AG20443 (cell line): ENCODE measurements around the gene EPB41.
A peak's percentile ranks its signal among the peaks of the same experiment; 100 is the strongest.

ENCODE experiments used
- DNase-seq: peaks from one replicate; pipeline ENCODE4 v3.0.0; 2012; ENCODE audit warnings: low spot score, mixed read lengths

Gene EPB41

DNA sequence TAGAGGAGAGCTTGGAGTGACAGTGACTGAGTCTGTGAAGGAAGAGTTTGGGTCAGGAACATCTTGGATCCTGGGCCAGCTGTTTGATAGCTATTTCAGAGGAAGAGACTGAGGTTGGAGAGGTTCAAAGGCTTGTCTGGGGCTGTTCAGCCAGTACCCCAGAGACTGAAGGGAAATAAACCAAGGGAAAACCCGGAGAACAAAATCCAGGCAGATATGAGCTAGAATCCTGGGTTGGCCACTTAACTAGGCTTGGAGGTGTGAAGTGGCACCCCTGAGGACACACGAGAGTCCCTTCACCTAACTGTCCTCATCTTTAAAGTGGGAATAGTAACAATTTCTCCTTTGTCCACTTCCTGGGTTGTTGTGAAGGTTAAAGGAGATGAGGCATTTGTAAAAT lies 23.1 kb upstream of the EPB41 start:
- no peak for DNase-seq

DNA sequence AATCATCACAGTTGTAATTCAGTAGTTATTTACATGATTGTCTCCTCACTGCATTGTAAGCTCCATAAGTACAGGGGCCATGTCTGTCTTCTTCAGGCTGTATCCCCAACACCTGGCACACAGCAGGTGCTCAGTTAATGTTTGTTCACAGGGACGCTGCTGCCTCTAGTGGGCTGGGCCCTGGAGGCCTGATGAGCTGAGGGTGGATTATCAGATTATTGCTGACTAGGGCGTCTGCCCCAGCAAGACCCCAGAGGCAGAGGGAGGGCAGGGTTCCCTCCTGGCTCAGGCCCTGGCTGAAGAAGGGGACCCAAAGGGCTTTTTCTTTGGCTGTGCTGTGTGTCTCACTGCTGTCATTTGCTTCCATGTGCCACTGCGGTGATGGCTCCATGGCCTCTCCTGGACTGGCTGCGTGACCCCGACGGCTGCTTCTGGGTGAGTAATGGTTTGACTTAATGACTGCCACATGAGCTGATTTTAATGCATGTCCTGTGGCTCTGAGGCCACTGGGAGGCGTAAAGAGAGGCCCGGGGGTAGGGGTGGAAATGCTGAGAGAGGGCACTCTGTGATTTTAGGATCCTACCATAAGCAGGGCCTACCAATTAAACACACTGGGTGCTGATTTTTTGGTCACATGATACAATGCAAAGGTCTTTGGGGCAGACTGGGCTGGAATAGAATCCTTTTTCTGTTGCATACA lies 20.8 kb upstream of the EPB41 start:
- peak; percentile 87 for DNase-seq

DNA sequence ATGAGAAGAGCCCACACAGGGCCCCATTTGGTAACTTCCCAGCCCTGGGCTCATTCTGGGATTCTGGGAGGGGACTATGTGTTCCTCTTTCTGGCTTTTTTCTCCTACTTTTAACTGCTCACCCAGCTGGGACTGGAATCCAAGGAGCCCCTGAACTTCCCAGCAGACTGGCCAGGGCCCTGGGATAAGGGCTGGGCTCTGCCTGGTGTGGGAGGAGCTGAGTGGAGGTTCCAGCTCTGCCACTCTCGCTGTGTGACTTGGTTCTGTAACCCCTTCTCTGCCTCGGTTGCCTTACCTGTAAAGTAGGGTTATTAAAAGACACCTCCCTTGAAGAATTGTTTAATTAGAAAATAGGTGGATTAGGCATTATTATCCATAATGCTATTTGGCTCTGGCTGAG lies 19.6 kb upstream of the EPB41 start:
- no peak for DNase-seq

DNA sequence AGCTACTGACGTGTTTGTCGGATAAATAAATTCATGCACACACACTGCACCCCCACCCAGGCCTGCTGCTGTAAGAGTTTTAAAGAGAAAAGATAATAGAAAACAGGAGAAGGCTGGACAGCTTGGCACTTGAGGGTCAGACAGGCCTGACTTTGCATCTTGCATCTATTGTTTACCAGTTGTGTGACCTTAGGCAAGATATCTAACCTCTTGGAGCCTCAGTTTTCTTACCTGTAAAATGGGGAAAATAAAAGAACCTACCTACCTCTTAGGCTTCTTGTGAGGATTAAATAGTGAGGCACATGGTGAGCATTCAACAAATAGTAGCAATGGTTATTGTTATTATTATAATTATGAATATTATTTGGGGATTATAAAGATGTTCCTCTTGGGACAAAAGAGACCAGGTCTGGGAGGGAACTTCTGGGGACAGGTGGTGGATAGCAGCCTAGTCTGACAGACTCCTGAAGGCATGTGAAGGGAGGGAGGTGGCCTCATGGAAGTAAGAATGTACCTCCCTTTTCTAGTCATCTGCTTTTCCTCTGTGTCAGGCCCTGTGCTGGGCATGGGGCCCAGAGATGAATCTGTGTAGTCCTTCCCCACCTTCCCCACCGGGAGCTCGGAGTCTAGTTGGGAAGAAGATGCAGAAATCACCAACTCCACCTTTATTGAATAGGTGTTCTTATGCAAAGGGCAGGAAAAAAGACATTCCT lies 18.3 kb upstream of the EPB41 start:
- peak; percentile 45 for DNase-seq

DNA sequence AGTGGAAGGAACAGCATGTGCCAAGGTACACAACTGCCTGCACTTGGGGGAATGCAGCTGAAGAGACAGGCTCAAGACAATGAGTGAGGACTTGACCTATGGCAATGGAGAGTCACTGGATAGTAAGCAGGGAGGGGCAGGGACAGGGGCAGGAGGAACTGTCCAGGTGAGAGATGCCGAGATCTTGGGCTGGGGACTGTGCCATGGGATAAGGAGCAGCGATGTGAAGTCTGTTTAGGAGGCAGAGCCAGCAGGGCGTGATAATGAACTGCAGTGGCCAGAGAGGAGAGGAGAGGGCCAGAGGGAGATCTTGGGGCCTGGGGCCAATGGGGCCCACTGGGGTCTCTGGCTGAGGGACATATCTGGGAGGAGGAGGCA lies 17.8 kb upstream of the EPB41 start:
- no peak for DNase-seq

DNA sequence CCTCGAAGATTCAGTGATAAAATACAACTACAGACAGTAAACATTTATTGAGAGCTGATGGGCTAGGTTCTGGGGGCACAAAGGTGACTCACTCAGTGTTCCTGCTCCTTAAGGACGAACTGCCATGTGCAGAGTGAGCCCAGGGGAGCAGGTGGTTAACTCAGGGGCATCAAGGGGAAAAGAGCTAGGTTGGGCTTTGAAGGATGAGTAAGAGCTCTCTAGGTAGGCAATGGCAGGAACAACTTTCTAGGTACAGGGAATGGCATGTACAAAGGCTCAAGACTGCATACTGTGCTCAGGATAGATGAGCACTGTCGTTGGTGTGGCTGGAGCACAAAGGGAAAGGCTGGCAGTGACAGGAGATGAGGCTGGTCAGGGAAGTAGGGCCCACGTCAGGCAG lies 16.6 kb upstream of the EPB41 start:
- DNase-seq = no peak

DNA sequence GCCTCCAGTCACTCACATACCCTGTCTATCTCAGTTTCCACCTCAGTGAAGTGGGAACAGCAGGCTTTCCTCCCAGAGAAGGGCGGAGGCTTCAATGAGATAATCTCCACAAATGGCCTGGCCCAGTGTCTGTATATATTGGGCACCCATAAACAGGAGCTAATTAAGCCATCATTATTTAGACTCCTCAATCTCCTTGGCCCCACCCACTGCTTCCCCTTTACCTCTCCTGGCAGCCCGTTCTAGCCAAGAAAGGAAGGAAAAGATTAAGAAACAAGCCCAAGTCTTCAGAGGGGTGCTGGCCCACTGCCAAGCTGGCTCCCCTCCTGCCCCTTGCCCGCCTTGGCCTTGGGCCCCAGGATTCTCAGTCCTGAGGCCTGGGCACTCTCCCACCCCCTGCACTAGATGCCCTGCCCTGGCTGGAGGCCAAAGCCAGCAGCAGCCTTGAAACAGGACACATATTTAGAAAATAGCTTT lies 15.9 kb upstream of the EPB41 start:
- DNase-seq = no peak

DNA sequence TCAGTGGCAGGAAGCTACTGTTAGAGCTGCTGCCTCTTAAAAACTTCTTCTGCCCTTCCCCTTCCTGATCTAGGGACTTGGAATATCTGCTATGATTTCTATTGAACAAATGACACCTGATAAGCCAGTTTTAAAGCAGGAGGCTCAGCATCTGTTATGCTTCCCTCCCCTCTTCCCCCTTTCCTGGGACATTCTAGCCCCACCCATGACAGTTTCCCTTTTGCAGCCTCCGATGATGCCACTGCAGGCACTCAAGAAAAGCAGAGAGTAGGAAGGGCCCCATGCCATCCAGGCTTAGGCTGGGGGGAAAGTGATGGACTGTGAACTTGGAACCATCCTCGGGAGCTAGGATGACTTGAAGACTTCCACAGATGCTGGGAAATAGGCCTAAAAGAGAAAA lies 15.1 kb upstream of the EPB41 start:
- DNase-seq = no peak

DNA sequence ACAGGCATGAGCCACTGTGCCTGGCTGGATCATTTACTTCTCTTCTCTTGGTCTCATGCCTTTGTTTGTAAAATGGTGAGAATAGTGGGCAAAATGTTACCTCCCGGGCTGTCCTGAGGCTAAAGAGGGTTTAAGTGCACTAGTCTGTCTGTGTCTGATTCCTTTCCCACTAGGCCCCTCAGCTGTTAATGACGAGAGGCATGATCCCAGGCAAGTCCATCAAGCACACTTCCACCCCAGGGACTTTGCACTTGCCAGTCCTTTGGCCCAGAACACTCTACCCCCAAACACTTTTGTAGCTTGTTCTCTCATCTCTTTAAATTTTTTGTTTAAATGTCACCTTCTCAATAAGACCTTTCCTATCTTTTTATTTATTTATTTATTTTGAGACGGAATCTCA lies 13.8 kb upstream of the EPB41 start:
- DNase-seq = no peak

DNA sequence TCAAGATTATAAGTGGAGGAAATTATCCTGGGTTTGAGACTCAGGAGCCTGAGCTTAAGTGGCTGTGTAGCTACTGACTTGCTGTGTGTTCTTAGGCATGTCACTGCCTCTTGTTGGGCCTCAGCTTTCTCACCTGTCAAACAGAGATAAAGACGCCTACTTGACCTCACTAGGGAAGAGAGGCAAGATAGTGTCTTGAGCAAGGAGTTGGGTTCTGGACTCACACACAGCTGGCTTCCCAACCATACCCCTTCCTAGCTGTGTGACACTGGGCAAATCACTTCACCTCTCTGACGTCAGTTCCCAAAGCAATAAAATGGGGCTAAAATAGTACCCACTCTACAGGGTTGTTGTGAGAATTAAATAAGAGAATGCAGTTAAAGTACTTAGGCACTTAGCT lies 11.6 kb upstream of the EPB41 start:
- DNase-seq = no peak

DNA sequence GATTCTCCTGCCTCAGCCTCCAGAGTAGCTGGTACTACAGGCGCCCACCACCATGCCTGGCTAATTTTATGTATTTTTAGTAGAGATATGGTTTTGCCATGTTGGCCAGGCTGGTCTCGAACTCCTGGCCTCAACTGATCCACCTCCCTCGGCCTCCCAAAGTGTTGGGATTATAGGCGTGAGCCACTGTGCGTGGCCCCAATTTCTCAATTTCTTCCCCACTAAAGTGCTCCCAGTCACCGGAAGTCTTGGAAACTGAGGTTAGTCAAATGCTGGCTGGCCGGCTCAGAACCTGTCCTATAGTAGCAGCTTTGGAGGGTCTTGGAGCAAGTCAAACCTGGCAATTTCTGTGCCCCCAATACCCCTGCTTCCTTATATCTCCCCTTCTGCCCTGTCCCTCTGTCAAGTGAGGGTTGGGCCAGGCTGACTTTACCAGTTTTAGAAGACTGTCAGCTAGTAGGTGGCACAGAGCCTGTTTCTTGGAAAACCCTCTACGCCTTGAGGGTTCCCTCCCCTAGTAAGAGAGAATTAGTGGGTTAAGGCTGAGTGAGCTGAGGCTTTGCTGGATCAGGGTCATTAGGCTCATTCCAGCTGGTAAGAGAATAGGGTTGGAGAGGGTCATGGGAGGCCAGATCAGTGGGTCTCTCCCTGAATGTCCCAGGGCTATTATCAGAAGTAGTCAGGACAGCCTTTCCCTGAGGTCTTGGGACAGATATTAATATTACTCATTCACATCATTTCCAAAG lies 8.3 kb upstream of the EPB41 start:
- DNase-seq = no peak

DNA sequence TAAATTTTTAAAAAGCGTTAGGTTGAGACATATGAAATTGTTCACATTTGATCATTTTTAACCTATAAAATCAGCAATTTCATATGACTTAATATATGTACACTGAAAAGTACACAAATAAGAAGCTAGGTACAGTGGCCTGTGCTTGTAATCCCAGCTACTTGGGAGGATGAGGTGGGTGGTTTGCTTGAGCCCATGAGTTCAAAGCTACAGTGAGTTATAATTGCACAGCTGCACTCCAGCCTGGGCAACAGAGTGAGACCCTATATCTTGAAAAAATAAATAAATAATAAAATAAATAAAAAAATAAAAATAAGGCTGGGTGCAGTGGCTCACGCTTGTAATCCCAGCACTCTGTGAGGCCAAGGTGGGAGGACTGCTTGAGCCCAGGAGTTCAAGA lies 5.2 kb upstream of the EPB41 start:
- no peak for DNase-seq

DNA sequence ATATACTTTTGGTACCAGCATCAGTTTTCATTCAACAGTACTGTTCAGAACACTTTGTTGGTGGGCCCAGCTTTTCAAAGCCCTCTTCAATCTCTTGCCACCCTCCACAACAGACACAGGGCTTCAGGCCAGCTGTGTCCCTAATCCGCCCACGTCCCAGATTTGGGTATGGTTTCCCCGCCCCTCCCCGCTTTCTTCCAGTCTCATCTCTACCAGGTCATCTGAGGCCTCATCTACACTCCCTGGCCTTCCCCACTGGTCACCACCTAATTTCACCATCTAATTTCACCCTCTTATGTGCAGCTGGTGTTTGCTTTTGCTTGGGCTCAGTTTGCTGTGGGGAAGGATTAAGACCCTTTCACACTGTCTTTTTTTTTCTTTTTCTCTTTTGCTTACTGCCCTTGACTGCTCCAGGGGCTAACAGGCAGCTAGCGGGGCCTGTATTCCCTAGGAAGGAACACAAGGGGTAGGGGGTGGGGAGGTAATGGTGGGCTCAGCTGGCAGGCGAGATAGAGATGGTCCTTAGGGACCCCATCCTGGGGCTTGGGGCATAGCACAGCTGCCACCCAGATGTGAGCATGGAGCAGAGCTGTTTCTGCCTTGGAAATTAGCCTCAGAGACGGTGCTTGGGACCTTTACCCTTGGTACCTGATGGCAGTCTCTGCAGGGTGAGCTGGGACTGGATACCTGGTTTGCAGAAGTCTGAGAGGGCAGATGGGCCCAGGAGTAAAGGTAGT lies 3.8 kb upstream of the EPB41 start:
- no peak for DNase-seq

DNA sequence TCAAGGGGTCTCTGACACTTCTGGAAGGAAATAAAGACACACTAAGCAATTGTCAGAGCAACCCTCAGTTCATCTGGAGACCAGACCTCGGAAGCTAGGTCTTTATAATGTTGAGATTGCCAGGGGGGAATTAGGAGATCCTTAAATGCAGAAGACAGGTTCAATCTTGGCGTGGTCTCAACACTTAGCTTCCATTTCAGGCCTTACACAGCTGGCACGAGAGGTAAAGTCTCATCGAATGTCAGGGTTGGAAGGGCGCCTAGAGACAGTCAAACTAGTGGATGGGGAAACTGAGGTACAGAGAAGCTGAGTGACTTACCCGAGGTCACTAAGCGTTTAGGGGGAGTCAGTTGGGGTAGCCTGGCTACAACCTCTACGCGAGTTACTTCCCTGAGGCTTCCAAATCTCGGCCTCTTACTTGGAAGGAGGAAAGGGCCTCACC lies 562 bp upstream of the EPB41 start:
- no peak for DNase-seq

DNA sequence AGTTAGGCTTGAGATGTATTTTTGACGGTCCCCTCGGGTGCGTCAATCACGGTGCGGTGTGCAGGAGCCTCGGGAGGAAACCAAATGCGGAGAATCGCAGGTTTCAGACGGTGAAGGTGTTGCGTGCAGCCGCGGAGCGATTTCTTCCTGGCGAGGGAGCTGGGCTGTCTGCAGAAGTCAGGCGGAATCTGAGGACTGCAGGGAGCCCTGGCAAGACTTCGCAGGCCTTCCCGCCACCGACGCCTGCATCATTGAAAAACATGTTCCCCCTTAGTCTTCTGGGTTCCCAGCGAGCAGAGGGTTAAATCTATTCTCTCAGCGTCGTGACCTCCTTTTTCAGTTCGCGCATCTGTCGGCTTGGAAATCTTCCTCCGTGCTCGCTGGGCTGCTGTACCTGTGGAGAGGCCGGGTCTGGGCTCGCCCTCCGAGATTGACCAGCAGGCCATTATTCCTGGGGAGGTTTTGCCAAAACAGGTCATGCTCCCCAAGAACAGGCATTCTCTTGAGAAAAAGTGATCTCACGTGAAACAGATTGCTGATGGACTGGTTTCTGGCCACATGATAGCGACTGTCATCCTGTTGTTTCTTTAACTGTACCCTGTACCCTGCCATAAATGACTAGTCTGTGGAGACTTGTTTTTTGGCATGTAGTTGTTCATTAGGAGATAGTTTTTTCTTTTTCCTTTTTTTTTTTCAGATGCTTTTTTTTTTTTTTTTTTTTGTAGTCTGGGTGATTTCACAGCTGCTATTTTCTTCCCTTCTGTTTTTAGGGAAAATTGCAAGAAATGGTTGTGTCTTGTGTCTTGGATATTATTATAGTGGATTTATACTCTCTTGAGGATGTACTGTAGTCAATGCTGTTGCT lies 894 bp downstream of the EPB41 start:
- no peak for DNase-seq

DNA sequence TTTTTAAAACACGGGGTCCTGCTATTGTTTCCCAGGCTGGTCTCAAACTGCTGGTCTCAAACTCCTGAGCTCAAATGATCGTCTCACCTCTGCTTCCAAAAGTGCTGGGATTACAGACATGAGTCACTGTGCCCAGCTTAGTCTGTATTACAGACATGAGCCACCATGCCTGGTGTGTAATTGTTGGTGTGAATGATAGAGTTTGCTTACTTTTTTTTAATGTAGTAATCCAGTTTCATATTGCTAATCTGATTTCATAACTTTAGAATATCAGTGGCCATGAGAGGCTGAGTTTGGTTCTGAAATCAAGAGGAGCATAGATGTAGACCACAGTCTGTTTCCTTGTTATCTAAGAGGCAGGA lies 3.4 kb downstream of the EPB41 start:
- DNase-seq = no peak

DNA sequence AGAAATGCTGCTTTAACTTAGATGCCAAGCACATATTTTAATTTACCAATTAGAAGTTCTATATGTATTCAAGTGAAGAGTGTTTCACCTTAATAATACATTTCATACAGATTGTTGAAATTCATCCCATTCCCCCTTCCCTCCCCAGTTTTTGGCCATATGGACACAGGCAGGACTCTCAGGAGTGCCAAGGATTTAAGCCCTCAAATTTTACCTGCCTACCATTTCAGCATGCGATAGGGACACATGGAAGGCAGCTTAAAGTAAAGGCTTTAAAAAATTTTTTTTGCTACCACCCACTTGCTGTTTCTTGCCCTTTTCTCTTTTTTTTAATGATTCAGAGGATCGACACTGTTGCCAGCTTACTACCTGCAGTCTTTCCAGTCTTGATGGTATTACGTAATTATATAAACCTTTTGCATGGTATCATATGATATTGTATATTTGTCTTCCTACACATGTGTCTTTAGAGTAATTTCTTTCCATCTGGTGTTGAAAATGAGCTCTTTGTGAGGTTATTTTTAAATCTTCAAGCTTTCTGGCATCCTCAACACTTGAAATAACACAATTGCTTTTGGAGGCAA lies 7.0 kb downstream of the EPB41 start:
- no peak for DNase-seq

DNA sequence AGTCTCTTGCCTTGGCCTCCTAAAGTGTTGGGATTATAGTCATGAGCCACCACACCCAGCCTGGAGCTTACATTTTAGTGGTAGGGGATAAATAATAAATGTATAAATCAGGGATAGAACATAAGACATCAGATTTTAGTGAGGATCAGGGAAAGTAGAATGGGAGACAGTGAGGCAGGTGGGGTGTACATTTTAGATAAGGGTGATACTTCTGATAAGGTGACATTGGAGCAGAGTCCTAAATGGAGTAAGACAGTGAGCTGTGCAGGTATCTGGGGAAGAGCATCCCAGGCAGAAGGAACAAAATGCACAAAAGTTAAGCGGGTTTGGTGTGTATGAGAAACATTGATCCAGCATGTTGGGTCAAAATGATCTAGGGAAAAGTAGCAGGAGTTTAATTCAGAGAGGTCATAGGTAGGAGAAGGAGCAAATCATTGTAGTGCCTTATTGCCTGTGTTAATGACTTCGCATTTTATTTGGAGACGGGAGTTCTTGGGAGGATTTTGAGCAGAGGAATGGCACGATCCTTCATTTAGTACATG lies 11.1 kb downstream of the EPB41 start:
- no peak for DNase-seq

DNA sequence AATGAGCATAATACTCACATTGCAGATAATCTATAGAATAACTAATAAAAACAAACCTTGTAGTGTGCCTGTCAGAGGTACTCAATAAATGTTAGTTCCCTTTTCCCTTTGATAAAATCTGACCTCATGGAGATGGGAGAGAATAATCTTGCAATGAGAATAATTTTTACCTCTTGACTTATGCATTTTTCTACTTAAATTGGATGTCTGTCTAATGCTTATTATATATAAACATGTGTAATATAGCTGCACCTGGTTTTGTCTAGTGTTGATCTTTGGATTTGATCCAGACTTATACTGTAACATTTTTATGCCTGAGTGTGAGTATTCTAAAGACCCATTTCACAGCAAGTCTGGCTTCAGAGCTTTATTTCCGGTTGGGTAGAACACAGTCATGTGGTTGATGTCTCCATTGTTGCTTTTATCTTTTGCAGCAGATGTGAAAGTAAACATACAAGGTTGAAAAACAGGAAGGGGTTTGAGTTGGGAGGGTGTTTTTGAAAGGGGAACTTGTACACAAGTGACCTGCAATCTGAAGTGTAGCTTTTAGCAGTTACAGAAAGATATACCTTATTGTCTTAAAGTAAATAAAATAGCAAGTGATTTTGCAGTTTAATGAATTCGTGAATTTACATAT lies 12.4 kb downstream of the EPB41 start:
- no peak for DNase-seq

DNA sequence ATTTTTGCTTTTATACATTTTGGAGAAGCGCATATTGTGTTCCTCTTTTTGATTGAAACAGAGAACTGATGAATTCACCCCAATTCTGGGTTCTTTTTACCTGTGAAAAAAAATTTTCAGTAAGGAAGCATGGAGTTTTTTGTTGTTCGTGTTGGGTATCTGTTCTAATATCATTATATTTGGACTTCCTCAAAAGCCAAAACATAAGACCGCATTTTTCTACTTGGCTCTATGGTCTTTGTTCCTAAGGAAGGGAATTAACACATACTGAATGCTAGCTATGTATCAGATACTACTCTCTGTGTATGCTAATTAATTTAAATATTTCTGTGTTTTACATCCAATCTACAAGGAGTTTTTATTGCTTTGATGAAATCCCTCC lies 12.9 kb downstream of the EPB41 start:
- no peak for DNase-seq
